Measurements from ENCODE around the gene HIKESHI.

GRCh38 chr11:86261328-86261727, 40.7 kb upstream of the HIKESHI start:
- TF ChIP-seq CTCF (IDR thresholded peaks at IDR 0.05) = no peak
- TF ChIP-seq POLR2A (IDR thresholded peaks at IDR 0.05) = no peak

Measured in Peyer's patch (tissue), 4 donors.